ENCODE results near the gene COL4A3.
A peak's percentile ranks its signal among the peaks of the same experiment; 100 is the strongest.
"Not testable (repeated sequence)": the region's sequence is repeated elsewhere in the genome, so short reads cannot be mapped to it uniquely, and the experiment has no call there.

Gene COL4A3

DNA sequence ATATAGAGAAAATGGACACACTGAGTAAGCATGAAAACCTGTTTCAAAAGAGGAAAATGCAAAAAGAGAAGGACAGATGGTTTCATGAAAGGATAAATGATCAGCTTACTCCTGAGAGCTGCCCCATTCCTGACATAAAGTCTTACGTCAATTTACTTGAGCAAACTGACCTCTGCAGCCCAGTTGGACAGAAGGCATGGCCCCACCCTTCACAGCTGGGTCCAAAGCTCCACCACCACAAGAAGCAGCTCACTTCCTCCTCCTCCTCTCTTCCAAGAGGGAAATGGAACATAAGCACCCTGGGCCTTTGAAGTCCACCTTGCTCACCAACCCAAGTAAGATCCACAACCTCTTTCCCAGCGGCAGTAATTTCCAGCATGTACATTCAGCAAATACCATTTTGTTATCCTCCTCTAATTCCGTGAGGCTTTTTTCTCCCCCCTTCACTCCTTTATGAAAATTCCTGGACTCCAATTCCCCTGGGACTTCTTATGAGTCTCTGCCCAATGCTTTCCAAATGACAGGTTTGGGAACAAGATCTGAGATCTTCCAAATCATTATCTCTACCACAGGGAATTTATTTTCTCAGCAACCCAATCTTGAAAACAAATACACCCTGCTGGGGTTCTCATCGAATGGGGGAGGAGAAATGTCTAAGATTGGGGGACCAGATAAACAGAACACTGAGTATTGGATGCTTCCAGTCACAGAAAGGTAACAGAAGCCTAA, 10.5 kb upstream of the COL4A3 start:
- TF ChIP-seq, protein P1, sequence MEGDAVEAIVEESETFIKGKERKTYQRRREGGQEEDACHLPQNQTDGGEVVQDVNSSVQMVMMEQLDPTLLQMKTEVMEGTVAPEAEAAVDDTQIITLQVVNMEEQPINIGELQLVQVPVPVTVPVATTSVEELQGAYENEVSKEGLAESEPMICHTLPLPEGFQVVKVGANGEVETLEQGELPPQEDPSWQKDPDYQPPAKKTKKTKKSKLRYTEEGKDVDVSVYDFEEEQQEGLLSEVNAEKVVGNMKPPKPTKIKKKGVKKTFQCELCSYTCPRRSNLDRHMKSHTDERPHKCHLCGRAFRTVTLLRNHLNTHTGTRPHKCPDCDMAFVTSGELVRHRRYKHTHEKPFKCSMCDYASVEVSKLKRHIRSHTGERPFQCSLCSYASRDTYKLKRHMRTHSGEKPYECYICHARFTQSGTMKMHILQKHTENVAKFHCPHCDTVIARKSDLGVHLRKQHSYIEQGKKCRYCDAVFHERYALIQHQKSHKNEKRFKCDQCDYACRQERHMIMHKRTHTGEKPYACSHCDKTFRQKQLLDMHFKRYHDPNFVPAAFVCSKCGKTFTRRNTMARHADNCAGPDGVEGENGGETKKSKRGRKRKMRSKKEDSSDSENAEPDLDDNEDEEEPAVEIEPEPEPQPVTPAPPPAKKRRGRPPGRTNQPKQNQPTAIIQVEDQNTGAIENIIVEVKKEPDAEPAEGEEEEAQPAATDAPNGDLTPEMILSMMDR (IDR thresholded peaks at IDR 0.05), result no peak
- no peak for DNase-seq (ENCODE audit: low spot score)
- Histone ChIP-seq H3K27ac (peak overlapping the region in 1 of 2 donors; percentile 62), H3K4me3 (no peak overlapping the region)

DNA sequence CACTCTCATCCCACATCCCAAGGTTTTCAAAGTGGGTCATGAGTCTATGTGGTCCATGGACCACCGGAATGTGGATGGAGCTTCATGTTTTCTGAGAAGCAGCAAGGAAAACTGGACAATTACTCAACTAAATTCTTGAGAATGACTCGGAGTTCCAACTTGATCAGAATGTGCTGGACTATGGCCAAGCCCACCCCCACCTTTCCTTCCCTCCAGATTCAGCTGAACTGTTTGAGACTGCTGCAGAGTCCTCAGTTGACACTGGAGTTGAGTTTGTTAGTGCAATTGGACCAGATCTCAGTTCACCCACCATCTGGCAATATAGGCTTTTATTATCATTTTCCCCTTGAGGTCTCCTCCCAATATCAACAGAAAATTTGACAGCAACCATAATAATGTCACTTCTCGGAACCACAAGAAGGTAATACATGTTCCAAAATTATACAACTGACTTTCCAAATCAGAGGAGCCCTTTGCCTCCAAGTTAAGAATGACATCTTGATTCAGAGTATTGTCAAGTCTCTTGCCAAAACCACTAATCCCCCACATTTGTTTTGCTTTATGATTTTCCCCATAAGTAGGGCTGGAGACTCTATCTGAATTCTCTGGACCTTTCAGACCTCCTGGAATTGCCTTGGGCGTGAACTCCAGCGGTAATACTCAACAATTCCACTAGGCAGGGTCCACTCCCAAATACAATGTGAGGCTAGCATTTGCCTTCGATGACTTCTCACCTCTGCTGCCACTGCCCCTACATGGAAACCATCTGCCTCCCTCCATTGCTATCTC, 9.2 kb upstream of the COL4A3 start:
- peak overlapping the region in 1 of 2 donors; percentile 62 for H3K27ac ChIP-seq

DNA sequence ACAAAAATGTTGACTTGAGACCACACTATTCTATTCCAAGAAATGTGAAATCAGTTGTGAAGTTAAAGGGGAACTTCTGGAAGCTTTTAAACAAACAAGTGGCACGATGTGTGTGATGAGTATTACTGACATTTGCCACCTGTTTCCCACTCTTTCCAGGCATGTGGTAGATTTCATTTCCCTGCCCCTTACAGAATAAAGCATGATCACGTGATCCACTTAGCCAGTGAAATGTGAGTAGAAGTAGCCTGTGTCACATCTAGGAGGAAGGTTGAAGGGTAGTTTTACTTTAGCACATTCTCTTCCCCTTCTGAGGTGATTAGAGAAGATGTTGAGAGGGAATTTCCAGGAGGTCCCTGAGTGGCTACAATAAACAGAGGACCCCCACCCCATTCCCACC, 4.3 kb upstream of the COL4A3 start:
- TF ChIP-seq, protein P1 (IDR thresholded peaks at IDR 0.05), result no peak
- DNase-seq (ENCODE audit: low spot score), result no peak
- no peak overlapping the region for H3K4me3 ChIP-seq
- H3K27ac ChIP-seq, result no peak overlapping the region

More for the DNA sequence above, 9.2 kb upstream of the COL4A3 start:
- TF ChIP-seq, protein P1 (IDR thresholded peaks at IDR 0.05), result no peak
- no peak overlapping the region for H3K4me3 ChIP-seq
- DNase-seq (ENCODE audit: low spot score), result no peak

DNA sequence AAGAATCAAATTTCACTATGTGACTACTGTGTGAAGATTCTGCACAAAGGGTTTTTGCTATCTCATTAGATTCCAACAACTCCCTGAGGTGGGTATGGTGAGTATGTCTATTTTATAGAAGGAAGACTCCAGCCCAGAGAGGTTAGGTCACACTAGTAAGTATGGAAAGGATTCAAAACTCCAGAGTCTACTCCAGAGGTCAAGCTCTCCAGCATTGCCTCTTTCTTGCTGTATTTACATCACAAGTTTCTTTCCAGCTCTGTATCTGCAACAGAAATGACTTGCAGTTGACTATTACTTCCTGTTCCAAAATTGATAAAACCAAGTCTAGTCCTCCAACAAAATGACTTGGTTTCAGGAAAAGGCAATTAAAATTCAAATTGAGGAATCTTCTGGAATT, 2.5 kb upstream of the COL4A3 start:
- H3K27ac ChIP-seq, result no peak overlapping the region
- no peak overlapping the region for H3K4me3 ChIP-seq
- DNase-seq (ENCODE audit: low spot score), result no peak
- TF ChIP-seq, protein P1 (IDR thresholded peaks at IDR 0.05), result no peak

DNA sequence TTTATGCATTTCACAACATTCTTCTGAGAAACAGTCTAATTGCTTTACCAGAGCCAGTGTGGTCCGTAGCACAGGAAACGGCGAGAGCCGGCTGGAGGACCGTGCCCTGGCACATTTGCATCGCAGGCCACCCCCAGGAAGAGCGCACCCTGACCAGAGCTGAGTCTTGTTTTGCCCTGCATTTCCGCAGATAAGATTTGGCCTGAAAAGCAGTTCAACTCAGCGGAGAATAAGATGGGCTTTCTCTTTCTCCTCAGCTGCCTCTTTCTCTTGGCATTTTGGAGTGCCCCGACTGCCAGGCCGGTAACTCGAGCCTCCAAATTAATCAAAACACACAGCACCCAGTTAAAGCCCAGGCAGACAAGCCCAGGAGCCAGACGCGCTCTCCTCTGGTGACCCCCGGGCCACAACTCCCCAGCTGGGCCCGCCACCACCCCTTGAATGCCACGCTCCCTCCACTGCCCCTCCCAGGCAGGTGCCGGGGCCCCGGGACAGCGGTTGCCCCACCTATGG, 883 bp upstream of the COL4A3 start:
- Histone ChIP-seq H3K27ac (peak overlapping the region; percentile 75 to 88), H3K4me3 (peak overlapping the region; percentile 85)
- DNase-seq (ENCODE audit: low spot score), result no peak
- TF ChIP-seq, protein P1 (IDR thresholded peaks at IDR 0.05), result no peak

DNA sequence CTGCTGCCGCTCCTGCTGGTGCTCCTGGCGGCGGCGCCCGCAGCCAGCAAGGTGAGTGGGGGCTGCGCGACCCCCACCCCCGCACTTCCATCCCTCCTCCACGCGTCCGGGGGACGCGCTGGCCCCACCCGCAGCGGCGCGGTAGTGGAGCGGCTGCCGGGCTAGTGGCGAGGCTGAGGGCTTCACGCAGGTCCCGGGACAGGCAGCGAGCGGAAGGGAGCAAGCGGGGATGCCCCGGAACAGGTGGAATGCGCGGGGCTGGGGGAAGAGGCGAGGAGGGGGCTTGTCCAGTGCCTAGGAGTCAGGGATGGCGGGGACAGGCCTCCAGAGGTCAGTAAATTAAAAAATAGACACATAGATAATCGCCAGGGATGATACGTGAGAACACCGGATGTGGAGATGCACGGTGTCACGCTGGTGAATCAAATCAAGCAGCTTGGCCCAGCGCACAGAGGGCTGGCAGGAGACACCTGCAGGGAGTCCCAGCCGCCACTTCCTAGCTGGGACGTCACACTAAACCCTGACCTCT, 403 bp downstream of the COL4A3 start:
- H3K4me3 ChIP-seq, result peak overlapping the region; percentile 85

DNA sequence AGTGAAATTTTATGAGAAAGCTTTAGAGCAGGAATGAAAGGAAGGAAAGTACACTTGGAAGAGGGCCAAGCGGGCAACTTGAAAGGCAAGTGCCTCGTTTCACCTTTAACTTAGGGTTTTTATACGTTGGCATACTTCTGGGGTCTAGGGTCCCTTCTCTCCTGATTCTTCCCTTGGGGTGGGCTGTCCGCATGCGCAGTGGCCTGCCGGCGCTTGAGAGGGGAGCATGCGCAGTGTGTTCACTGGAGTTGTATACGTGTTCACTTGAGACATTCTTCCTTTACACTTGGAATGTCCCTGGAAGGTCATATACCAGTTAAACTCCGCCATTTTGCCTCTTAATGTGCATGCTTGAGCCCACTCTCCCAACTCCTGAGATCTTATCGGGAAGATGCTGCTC, 7.4 kb downstream of the COL4A3 start:
- not testable (repeated sequence) for H3K4me3 ChIP-seq; H3K27ac ChIP-seq; DNase-seq (ENCODE audit: low spot score)

More for the DNA sequence above, 403 bp downstream of the COL4A3 start:
- TF ChIP-seq, protein P1 (IDR thresholded peaks at IDR 0.05), result no peak
- no peak for DNase-seq (ENCODE audit: low spot score)
- H3K27ac ChIP-seq, result peak overlapping the region; percentile 75 to 88

All from coronary artery (tissue), 2 donors.